HG02943 (cell line): ENCODE data around the gene CAPG.
"Not testable (repeated sequence)": the region's sequence is repeated elsewhere in the genome, so short reads cannot be mapped to it uniquely, and the experiment has no call there.

Experiments used
- ATAC-seq: cut with Tn5 transposase; IDR thresholded peaks from one replicate; pipeline ENCODE4 v1.9.1; 2021; ENCODE audit warnings: mild to moderate bottlenecking, low read depth, moderate library complexity; ENCODE audit not compliant: unreplicated experiment

The CAPG gene, protein sequence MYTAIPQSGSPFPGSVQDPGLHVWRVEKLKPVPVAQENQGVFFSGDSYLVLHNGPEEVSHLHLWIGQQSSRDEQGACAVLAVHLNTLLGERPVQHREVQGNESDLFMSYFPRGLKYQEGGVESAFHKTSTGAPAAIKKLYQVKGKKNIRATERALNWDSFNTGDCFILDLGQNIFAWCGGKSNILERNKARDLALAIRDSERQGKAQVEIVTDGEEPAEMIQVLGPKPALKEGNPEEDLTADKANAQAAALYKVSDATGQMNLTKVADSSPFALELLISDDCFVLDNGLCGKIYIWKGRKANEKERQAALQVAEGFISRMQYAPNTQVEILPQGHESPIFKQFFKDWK

DNA sequence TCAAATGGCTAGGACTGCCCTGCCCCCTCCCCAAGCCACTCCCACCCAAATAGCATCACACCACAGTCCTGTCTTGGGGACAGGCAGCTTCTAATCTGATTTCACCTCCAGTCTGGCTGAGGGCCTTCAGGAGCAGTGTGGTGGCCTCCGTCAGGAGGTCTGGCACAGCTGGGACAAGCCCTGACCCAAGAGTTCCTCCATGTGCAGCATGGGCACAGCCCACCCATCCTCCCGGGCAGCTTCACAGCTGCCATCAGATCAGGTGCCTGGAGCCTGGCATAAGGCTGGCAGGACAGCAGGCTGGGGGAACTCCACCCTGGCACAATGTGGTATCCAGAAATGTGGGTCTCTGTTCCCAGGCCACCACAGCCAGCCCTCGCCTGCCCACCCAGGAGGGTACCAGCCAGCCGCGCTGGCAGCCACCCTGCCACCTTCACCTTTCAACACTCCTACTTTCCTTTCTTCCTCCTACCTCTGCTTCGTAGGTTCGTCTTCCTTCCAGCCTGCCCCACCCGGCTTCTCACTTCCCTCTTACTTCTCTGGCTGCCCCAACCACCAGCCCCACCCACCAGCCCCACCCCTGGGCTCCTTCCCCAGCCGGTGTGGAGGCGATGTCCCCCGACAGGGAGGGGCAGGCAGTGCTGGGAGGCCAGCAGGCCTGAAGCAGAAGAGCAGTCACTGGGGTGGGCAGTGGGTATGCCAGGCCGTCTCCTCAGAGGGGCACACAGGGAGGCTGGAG is at the start of gene CAPG:
Gene CAPG, minus strand, starts transcription at position 522 of the 739 bp plus-strand sequence. CDS start 8,221 bp downstream, outside the sequence.
- no peak for ATAC-seq

DNA sequence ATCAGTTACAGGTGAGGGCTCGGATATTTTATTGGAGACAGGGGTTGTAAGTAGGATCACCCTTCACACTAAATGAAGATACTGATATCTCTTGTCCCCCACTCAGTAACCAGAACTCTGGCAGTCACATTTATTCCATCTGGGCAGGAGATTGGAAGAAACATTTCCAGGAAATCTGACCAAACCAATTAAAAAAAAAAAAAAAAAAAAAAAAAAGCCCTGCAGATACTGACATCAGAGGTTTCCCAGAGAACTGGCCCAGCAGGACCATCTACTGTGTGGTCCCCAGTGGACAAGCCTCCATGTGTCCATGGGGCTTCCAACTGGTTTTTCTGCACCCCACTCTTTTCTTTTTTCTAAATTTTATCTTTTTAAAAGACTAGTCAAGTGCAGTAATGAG is 49.6 kb upstream of the CAPG start:
- no peak for ATAC-seq

DNA sequence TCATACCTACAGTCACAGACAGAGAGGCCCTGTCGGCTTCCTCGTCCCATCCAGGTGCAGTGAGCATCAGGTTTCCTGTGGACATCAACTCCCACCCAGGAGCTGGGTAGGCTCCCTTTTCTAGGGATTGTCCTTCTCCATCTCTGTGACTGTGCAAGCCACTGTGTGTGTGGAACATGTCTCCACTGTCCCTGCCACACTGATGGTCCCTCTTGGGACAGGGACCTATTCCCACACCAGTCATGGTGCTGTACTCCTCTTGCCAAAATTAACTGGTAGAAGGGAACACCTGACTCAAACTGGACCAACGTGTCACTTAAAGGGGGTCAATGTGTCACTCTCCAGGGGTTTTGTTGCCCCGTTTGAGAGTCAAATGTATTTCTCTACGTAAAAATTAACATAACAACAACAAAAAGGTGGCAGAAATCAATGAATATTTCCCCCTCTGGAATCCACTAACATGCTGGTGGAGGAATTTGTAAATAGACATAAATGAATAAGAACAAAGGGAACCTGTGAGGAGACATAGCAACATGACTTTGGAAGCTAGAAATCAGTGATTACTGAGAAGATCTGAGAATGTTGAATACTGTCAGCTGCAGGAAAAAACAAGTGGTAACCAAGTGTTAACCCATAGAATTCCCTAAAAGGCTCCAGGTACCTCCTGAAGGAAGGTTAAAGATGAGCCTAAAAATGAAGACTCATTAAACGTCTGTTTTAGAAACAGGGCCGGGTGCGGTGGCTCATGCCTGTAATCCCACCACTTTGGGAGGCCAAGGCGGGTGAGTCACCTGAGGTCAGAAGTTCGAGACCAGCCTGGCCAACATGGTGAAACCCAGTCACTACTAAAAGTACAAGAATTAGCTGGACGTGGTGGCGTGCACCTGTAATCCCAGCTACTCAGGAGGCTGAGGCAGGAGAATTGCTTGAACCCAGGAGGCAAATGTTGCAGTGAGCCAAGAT is 48.7 kb upstream of the CAPG start:
- ATAC-seq = no peak

DNA sequence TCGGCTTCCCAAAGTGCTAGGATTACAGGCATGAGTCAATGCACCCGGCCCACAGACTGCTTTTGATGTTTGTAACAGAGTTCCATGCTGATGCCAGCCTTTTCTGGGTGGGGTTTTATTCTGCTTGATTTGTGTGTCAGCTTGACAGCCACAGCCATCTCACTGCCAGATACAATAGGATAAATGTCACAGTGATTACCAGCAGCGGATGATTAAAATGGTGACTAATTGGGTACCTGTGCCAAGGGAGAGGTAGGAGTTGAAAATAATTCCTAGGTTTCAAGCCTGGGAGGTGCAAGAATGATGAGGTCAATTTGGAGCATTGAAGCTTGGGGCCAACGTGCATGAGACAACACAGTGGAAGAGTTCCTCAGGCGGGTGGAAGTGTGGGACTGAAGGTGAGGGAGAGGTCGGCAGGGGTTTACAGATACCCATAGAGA is 47.7 kb upstream of the CAPG start:
- ATAC-seq = no peak

DNA sequence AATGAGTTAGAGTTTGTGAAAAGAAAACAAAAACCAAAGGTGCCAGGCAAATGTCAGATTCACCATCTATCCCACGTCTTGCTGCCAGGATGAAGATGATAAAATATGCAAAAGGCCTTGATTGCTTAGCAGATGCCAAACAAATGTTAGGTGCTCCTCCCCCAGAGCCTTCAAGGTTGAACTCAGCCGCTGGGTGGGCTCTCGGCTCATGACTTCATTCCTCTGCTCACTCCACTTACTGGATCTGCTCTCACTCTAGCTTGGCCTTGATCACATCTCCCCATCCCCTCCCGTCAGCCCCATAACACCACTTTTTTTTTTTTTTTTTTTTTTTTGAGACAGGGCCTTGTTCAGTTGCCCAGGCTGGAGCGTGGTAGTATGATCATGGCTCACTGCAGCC is 46.9 kb upstream of the CAPG start:
- no peak for ATAC-seq

DNA sequence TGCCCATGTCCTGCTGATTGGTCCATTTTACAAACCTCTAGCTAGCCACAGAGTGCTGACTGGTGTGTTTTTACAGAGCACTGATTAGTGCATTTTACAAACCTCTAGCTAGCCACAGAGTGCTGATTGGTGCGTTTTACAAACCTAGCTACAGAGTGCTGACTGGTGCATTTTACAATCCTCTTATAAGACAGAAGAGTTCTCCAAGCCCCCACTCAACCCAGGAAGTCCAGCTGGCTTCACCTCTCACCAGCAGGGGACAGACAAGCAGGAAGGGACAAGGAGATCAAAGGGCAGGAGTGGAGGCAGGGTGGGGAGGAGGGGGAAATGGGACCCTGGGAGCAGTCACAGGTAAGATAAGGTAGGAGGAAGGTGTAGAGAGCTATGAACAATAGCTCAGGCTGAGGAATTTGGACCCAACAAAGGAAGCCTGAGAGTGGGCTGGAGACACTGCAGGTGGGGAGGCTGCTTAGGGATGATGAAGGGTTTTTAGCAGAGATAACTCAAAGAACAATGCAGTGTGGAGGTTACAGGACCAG is 45.5 kb upstream of the CAPG start:
- ATAC-seq = no peak

DNA sequence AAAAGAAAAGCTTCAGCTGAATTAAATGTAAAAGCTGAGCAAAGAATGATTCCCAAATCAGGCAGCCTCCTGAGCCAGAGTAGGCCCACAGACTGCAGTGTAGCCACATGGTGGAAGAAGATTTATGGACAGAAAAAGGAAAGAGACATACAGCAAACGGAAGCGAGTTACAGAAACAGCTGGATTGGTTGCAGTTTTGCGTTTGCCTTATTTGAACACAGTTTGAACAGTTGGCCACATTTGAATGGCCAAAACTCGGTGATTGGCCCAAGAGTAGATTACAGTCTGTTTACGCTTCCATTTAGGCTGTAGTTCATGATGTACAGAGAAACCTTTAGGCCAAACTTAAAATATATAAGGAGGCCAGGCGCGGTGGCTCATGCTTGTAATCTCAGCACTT is 43.4 kb upstream of the CAPG start:
- no peak for ATAC-seq

DNA sequence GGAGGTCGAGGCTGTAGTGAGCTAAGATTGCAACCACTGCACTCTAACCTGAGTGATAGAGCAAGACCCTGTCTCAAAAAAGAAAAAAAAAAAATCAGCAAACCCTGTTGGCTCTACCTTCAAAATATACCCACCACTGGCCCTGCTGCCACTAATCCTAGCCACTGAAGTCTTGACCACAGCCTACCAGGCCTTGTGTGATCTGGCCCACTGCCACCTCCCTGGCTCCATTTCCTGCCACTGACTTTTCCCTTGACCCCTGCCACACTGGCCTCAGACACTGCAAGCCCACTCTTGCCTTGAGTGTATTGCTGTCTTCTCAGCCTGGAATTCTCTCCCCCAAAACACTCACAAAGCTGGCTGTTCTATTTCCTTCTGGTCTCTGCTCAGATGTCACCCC is 42.1 kb upstream of the CAPG start:
- no peak for ATAC-seq

DNA sequence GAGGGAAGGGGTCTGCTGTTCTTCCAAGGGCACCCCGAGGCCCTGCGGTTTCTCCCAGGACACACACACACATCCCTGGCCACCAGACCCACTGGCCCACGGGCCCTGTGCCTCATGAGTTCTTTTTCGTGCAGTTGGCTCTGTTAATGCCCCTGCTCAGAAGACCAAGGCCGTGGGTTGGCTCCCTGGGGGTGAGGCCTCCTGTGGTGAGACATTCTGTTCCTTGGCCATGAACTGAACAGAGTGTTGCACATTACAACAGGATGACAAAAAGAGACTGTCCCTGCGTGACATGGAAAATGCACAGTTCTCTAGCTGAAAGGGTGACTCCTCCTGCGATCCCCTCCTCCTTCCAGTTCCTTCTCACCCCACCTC is 39.0 kb upstream of the CAPG start:
- ATAC-seq = no peak

DNA sequence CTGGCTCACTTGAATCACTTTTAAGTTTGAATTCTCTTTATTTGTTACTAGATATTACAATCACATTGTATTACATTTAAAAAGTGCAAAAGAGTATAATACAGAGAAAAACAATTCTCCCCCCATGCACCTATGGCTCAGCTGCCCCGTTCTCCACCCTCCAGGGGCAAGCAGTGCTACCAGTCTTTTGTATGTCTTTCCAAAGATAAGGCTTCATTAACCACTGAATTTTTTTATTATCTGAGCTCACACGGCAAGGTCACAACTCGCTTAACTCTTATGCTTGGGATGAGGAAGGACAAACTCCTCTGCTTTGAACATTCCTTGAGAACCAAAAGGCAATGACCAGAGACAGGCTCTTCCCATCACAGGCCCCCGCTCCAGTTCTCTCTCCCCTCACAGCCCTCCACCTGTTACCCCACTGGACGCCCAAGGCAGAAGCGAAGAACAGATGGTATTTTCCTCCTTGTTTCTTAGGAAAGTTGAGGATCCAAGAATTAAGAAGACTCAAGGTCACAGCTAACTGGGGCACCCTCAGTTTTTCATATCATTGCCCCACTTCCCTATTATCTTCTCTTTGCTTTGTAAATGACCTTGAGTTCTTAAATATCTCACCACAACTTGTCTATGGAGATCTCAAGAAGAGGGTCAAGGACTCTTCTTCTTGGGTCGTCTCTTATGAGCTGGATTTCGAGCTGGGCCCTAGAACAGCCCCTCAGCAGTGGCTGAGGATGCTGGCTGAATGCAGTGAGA is 38.5 kb upstream of the CAPG start:
- ATAC-seq = no peak

DNA sequence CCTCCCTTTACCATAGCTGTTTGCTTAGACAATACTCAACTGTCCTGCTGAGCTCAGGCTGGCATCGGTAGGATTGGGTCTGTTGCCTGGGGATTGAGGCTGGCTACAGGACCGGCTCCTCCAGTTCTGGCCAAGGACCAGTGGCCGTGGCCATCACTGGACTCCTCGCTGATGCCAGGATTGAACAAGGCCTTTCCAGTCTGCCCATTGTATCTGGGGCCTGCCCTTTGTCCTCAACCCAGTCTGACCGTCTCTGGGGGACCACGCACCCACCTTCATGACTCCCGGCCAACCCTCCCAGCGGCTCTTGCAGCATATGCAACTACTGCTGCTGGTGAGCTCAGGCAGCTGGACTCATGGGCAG is 37.0 kb upstream of the CAPG start:
- no peak for ATAC-seq

DNA sequence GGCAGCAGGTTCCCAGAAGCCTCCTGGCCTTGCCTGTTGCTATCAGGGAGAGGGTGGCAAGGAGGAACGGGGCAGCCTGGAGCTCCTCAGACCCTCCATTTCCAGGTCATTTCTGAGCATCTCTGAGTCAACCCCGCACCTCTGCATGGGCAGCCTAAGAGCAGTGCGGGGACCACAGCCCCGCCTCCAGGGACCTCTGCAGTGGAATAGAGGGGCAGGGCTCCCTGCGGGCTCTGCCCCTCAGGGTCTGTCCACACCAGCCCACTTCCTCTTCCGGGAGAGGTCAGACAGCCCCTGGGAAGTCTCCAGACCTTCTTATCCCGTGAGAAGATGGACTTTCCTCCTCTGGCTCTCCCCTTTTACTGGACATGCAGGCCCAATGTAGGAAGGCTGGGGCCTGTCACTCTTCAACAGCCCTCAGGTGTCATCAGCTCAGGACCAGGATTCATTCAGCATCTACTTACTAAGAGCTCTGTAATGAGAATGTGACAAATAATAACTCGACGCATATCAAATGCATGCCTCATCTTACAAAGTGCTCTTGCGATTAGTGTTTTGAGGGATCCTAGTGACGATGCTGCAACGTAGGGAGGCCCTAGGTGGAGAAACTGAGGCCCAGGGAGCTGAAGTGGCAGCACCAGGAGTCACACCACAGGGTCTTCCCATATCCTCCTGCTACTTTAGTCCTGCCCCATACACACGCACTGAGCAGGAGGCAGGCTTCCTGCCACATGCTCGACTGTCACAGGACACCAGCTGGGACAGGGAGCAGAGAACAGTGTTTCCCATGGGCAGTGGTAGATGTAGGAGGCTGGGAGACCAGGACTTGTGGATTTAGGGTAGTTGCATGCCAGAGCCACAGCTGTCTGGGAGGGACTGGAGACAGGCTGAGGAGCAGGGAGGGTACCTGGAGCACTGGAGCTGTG is 36.4 kb upstream of the CAPG start:
- no peak for ATAC-seq

DNA sequence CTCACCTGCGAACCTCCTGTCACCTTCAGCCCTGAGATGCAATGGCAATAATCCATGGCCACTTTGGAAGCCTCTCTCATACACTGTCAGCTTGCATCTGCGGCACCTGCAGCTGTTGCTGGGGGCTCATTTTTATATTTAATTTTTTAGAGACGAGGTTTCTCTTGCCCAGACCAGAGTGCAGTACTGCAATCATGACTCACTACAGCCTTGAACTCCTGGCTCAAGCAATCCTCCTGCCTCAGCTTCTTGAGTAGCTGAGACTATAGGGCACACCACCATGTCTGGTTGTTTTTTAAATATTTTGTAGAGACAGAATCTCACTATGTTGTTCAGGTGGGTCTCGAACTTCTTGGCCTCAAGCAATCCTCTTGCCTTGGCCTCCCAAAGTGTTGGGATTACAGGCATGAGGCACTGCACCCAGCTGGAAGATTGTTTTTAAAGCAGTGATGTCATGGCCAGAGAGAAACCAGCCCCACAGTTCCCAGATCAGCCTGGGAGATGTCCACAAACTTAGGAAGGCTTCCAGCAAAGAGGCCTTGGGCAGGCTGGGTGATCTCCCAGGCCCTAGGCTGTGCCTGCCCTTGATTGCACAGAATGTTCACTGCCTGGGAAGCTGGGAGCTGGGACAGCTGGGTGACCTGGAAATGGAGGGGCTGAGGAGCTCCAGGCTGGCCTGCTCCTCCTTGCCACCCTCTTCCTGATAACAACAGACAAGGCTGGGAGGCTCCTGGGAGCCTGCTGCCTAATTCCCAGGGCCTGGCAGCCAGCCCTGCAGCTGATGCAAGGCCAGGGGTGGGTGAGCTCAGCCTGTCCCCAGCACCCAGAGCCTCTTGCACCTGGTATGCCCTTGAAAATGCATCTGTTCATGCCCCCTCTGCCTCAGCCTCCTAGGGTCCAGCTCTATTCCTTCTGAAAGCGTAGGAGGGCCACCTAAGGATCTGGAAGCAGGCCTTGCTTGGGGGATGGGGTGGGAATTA is 35.4 kb upstream of the CAPG start:
- ATAC-seq = no peak

DNA sequence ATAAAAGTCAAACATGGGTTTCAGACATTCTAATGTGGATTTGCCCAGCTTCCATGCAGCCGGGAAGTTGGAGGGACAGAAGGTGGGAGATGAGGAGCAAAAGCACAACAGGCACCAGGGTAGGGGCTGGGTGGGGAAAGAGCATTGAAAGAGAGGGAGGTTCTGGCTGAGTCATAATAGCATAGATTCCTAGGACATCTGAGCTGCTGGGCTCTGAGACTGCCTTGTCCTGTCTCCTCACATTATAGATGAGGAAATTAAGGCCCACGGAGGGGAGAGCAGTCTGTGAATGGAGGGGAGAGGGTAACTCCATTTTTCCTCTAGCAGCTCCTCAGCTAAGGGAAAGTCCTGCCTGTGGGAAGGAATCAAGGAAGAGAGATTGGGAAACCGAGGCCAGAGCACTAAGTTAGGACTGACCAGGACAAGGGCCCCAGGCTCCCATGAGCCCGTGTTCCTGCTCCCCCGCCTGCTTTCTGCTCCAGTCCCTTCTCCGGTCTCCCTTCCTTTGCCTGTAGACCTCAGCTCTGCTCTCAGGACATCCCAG is 34.5 kb upstream of the CAPG start:
- no peak for ATAC-seq

DNA sequence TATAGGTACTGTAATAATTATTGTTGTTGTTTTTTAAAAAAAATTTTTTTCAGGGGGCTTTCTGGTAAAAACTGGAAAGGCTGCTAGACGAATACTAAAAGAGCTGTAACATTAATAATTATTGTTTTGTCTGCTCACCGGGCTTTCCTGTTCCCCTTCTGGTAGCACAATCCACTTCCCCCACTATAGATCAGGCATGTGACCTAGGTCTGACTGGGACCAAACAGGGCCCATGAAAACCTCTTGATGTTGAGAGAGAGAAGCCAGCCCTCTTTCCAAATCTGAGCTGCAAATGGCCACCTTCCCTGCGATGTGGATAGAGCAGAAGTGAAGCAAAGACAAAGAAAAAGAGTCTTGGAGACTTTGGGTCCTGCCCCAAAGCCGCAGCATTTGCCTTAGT is 31.7 kb upstream of the CAPG start:
- ATAC-seq = no peak

DNA sequence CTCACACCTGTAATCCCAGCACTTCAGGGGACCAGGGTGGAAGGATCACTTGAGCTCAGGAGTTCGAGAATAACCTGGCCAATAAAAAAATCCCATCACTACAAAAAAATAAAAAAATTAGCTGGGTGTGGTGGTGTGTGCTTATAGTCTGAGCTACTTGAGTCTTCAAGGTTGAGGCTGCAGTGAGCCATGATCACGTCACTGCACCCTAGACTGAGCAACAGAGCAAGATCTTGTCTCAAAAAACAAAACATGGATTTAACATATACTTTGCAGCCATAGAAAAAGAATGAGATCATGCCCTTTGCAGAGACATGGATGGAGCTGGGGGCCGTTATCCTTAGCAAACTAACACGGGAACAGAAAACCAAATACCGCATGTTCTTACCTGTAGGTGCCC is 30.6 kb upstream of the CAPG start:
- ATAC-seq = no peak

DNA sequence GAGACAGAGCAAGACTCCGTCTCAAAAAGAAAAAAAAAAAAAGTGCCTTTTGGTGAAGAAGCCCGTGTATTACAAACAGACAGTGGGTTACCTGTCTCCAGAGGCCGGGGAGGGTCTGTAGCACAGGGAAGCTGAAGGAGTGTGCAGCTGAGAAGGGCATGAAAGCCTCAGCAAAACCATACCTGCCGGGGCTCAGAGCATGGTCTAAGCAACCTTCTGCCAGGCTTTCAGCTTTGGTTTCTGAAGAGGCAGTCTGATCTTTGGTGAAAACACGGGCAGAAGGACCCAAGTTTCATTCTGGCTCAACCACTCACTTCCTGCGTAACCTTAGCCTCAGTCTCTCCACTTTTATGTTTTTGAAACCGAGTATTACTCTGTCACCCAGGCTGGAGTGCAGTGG is 29.8 kb upstream of the CAPG start:
- ATAC-seq = no peak

DNA sequence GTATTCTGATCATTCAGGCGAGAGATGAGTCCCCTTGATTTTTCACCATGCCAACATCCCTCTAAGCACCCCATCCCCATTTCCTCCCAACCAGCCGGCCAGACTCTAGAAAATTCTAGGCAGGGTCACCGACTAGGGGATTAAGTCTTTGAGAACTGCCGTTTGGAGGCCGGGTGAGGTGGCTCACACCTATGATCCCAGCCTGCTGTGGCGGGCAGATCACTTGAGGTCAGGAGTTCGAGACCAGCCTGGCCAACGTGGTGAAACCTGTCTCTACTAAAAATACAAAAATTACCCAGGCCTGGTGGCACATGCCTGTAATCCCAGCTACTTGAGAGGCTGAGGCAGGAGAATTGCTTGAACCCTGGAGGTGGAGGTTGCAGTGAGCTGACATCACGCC is 29.4 kb upstream of the CAPG start:
- not testable (repeated sequence) for ATAC-seq
